Measurements from ENCODE around the gene DNHD1. TPM values are rescaled to one million over a fixed set of nuclear protein-coding genes. Genes with fewer than 3 reads are reported as not detected.

DNHD1 gene
- total and polyA plus RNA-seq, 9 of the 15 experiments (the other 6 are each of a cell fraction or from before 2014, with no cell fraction given): 0.82 to 9.7 (median 3.8) TPM

- TF ChIP-seq, protein P1, sequence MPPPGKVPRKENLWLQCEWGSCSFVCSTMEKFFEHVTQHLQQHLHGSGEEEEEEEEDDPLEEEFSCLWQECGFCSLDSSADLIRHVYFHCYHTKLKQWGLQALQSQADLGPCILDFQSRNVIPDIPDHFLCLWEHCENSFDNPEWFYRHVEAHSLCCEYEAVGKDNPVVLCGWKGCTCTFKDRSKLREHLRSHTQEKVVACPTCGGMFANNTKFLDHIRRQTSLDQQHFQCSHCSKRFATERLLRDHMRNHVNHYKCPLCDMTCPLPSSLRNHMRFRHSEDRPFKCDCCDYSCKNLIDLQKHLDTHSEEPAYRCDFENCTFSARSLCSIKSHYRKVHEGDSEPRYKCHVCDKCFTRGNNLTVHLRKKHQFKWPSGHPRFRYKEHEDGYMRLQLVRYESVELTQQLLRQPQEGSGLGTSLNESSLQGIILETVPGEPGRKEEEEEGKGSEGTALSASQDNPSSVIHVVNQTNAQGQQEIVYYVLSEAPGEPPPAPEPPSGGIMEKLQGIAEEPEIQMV (tag; conservative IDR thresholded peaks at IDR 0.05; ENCODE audit: low read depth): no peak
- TF ChIP-seq SRSF9 (IDR thresholded peaks at IDR 0.05; ENCODE audit: borderline replicate concordance, low read depth, low read length): no peak
- TF ChIP-seq SPI1 (IDR thresholded peaks at IDR 0.05; ENCODE audit: borderline replicate concordance, low read depth, low read length): peak; percentile 69
- TF ChIP-seq ARID2 (IDR thresholded peaks at IDR 0.05): no peak
- no peak for TF ChIP-seq JUNB (CRISPR knock-in tag; conservative IDR thresholded peaks at IDR 0.05)
- no peak for TF ChIP-seq ILK (tag; IDR thresholded peaks at IDR 0.05; ENCODE audit: borderline replicate concordance, low read depth)
- TF ChIP-seq, protein P2, sequence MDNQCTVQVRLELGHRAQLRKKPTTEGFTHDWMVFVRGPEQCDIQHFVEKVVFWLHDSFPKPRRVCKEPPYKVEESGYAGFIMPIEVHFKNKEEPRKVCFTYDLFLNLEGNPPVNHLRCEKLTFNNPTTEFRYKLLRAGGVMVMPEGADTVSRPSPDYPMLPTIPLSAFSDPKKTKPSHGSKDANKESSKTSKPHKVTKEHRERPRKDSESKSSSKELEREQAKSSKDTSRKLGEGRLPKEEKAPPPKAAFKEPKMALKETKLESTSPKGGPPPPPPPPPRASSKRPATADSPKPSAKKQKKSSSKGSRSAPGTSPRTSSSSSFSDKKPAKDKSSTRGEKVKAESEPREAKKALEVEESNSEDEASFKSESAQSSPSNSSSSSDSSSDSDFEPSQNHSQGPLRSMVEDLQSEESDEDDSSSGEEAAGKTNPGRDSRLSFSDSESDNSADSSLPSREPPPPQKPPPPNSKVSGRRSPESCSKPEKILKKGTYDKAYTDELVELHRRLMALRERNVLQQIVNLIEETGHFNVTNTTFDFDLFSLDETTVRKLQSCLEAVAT (IDR thresholded peaks at IDR 0.05): no peak
- TF ChIP-seq ZNF584 (CRISPR knock-in tag; IDR thresholded peaks at IDR 0.05; ENCODE audit: low read depth): no peak
- TF ChIP-seq RBBP5 (IDR thresholded peaks at IDR 0.05; ENCODE audit: borderline replicate concordance, insufficient read depth, low read length, poor library complexity, severe bottlenecking): no peak
- no peak for TF ChIP-seq TRIM28 (IDR thresholded peaks at IDR 0.05)
- no peak for TF ChIP-seq DMBX1 (CRISPR knock-in tag; IDR thresholded peaks at IDR 0.05; ENCODE audit: borderline replicate concordance)
- TF ChIP-seq FOXA3 (CRISPR knock-in tag; conservative IDR thresholded peaks at IDR 0.05 in 1 of 2, IDR thresholded peaks at IDR 0.05 in 1 of 2): no peak
- no peak for TF ChIP-seq ZNF717 (CRISPR knock-in tag; IDR thresholded peaks at IDR 0.05)
- TF ChIP-seq ZC3H4 (CRISPR knock-in tag; IDR thresholded peaks at IDR 0.05; ENCODE audit: borderline replicate concordance): no peak
- TF ChIP-seq FOXA1 (IDR thresholded peaks at IDR 0.05; ENCODE audit: borderline replicate concordance): no peak
- TF ChIP-seq, protein P3, sequence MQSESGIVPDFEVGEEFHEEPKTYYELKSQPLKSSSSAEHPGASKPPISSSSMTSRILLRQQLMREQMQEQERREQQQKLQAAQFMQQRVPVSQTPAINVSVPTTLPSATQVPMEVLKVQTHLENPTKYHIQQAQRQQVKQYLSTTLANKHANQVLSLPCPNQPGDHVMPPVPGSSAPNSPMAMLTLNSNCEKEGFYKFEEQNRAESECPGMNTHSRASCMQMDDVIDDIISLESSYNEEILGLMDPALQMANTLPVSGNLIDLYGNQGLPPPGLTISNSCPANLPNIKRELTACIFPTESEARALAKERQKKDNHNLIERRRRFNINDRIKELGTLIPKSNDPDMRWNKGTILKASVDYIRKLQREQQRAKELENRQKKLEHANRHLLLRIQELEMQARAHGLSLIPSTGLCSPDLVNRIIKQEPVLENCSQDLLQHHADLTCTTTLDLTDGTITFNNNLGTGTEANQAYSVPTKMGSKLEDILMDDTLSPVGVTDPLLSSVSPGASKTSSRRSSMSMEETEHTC (IDR thresholded peaks at IDR 0.05): no peak
Measured at GRCh38 chr11:6468712-6469495, 28.2 kb upstream of the DNHD1 start (continued).
